ENCODE results near the gene TUBA3E.

- TF ChIP-seq CTCF (IDR thresholded peaks at IDR 0.05), result no peak
- TF ChIP-seq SMC3 (IDR thresholded peaks at IDR 0.05), result no peak
- TF ChIP-seq ZSCAN20 (CRISPR knock-in tag; IDR thresholded peaks at IDR 0.05), result no peak
- TF ChIP-seq BHLHE40 (IDR thresholded peaks at IDR 0.05; ENCODE audit: low read depth, low read length), result no peak
These were observed 47.7 kb upstream of the TUBA3E start for GRCh38 chr2:130245976-130246375.

All from A549 (cell line).